ENCODE results near the gene ZBTB2.
"Not testable (repeated sequence)": the region's sequence is repeated elsewhere in the genome, so short reads cannot be mapped to it uniquely, and the experiment has no call there.

ZBTB2 gene

DNA sequence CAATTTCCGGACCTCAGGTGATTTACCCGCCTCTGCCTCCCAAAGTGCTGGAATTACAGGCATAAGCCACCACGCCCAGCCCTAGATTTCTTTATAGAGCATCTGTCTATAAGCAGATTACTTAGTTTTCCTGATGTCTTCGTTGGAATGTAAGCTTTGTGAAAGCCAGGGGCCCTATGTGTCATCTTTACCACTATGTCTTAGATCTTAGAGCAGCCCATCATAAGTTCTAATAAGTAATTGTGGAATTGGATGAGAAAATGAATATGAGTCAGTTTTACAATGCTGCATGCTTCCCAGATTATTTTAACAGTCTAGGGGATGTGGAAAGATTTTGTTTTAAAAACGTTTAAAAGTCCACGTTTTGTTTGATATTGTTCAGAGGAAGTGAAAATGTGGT is 9.1 kb upstream of the ZBTB2 start:
- DNase-seq (ENCODE audit: low spot score) = no peak

DNA sequence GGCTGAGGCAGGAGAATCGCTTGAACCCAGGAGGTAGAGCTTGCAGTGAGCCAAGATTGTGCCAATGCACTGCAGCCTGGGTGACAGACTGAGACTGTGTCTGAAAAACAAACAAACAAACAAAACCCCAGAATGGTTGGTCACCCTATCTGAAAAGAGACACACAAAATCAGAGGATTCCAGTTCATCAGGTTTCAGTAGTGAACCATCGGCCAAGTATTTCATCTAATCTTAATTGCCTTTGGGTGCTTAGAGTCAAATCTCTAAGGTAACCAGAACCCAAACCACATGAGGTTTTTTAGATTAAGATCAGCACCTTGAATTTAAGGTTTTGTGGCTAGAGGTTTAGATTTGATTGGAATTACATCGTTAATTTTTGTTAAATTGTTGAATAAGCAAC is 8.3 kb upstream of the ZBTB2 start:
- no peak for DNase-seq (ENCODE audit: low spot score)

DNA sequence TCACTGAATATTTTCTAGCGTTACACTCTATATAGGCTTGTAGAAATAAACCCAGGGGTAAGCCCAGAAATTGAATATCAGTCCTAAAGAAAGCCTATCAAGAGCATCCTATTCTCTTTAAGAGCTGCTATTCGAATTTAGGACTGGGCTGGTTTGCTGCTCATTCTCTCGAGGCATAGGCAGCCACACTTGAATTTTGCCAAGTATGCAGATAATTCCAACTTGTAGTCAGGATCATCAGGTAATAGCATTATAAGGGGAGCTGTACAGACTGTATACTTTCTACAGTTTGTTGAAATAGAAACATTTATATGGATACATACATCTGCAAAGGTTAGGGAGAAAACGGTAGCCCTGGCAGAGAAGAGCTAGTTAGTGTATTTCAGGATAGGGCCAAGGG is 2.1 kb upstream of the ZBTB2 start:
- DNase-seq (ENCODE audit: low spot score) = no peak

DNA sequence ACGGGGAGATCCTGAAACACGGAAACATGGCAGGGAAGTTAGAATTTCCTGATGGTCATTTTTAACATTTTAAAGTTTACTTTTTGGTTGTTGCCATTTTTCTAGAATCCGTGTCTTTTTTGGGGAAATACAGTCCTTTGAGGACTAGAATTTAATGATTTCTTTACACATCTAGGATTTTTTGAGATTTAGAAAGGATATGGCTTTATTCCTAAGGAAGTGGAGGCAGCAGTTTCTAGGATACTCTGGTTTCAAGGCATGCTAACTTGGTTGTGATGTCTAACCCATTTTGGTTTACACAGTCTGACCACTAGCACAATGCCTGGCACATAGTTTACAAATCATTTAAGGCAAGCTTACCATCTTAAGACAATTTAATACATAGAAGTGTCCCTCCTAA is 1.1 kb upstream of the ZBTB2 start:
- no peak for DNase-seq (ENCODE audit: low spot score)

DNA sequence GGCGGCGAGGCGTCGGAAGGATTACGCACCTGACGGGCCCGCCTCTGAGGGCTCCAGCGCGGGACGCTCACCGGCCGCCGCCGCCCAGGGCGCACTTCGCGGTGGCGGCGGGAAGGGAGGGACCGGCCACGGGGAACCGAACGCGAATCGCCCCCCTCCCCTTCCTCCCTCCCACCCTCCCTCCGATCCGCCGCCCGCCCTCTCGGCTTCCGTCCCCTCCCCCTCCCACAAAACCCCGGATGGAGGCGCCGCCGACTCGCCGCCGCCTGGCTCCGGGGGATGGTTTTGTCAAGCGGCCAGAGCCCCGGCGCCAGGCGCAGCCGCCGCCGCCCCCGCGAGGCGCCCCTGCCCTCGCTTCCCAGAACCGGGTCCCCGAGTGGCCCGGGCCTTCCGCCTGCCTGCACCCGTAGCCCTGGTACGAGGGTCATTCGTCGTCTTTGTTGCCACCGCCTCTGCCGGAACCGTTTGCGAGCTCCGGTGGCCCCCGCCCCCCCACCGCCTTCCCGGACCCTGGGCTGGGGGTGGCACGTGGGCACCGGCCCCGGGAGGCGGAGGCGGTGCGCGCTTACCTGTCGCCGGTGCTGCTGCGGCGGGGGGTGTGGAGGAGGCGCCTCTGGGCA is 398 bp downstream of the ZBTB2 start:
- no peak for DNase-seq (ENCODE audit: low spot score)

DNA sequence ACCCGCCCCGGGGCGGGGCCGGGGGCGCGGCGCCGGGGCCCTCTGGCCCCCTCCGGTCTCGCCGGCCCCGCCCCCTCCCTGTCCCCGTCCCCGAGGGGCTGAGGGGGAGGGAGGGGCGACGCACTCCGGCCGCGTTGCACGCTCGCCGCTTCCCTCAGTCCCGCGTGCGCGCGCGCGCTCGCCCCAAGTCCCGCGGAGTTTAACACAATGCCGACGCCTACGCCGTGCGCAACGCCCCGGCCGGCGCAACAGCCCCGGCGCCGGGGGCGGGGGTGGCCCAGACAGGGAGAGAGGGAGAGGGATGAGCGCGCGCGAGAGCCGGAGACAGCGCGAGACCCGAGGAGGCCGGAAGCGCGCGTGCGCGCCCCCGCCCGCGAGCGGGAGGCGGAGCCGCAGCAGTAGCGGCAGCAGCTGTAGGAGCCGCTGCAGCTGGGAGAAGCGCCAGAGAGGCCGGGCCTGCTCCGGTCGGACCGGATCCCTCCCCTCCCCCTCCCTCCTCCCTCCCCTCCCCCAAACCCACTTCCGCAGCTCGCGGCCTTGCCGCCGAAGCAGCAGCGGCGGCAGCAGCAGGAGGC is 996 bp downstream of the ZBTB2 start:
- DNase-seq (ENCODE audit: low spot score) = peak; percentile 95

DNA sequence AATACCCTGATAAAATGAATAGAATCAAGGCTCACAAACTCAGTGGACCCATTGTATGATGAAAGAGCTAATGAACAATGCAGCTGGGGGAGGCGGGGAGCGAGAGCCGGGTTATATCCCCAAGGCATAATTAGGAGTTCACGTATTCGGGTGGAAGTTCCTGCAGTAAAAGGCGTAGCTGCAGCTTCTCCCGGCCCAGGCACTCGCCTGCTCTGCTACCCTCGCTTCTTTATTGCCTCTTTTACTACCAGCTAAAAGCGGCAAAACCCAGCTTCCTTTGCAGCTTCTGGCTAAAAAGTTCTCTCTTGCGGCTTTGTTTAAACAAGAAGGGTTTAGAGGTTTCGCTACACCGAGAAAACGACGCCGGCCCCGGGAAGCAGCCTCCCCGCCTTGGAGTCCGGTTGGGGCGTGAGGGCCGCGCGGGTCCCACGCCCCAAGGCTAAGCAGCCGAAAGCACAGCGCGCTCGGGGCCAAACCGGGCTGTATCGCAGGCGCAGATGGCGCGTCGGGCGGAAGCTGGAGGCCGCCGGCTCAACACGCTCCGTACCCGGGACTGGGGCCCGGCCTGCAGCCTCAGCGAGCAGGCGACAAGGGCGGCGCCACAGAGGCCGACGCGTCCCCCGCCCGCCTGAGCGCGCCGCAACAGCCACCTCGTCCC is 1.6 kb downstream of the ZBTB2 start:
- peak; percentile 74 for DNase-seq (ENCODE audit: low spot score)

DNA sequence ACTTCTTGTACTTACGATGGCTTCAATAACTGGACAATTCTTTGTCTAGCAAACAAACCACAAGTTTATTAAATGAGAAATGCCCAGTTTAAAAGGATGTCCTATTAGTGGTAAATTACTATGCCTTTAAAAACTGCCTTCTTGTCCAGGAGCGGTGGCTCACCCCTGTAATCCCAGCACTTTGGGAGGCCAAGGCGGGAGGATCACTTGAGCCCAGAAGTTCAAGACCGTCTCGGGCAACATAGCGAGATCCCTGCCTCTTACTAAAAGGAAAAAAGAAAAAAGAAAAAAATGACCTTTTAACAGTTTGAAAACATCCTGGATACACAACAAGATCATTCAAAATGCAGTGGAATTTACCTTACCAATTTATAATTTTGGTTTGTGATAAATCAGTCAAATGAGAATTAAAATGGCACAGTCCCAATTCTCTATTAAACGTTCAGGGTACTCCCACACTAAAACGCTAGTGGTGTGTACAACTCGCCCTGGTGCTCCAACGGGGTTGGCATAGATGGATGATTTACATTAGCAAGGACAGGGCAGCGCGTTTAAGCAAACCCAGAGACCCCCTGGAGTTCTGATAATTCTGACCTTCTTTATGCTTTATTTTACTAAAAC is 2.3 kb downstream of the ZBTB2 start:
- DNase-seq (ENCODE audit: low spot score) = no peak

DNA sequence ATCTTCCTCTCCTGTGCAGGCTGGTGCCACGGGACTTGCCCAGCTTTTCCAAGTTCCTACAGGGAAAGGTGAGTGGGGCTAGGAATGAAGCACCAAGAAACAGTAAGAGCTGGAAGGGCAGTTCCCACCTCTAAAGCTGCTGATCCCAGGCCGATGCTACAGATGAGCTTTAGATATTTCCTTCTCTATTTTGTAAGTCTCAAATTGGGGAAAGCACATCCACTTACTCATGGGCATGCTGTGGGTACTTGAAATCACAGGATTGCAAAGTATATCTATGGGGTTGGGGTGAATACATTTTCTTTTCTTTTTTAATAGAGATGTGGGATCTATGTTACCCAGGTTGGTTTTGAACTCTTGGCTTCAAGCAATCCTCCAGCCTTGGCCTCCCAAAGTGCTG is 3.1 kb downstream of the ZBTB2 start:
- no peak for DNase-seq (ENCODE audit: low spot score)

DNA sequence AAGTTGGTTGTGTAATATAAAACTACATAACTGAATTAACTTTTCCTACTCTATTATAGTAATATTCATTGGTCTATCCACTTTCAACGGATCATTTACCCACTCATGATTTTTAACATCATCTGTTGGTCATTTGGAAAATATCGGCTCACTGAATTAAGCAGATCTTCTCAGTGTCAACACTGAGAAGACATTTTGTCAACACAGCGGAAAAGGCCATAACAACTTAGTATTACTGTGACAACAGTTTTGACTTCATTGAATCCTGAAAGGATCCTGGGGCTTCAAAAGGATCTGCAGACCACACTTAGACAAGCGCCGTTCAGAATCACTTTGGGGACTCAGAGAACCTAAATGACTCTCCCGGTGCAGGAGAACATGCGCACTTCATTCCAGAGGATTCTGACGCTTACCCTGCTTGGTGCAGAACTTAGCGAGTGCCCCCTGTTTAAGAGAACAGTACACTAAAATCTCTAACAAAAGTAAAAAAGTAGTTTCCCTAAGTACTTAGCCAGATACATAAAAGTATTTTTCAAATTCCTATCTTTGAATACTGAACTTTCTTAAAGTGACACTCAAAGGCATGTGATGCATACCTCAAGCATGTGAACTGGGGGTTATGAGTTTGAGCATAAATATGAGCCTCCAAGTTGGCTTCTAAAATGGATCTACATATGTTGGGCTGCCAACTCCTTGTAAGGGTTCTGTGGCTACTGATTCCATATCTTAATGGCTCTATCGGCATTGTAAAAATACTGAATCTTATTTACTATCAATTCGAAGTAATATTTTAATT is 4.0 kb downstream of the ZBTB2 start:
- no peak for DNase-seq (ENCODE audit: low spot score)

DNA sequence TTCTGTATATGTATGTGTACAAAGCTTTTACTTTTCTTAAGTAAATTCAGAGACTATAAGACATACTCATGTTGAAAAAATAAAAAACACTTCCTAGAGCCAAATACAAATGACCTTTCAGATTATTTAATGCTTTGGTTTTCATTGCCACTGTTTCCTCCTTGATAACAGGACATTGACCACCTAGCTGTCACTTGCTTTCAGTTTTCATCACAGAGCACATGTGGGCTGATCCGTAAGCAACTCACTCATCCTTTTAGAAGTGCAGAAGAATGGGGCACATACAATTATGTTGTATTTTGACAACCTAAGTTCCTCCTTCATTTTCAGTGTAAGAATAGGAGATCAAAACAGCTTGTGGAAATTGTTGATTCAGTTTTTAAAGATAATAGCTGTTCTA is 6.2 kb downstream of the ZBTB2 start:
- no peak for DNase-seq (ENCODE audit: low spot score)

DNA sequence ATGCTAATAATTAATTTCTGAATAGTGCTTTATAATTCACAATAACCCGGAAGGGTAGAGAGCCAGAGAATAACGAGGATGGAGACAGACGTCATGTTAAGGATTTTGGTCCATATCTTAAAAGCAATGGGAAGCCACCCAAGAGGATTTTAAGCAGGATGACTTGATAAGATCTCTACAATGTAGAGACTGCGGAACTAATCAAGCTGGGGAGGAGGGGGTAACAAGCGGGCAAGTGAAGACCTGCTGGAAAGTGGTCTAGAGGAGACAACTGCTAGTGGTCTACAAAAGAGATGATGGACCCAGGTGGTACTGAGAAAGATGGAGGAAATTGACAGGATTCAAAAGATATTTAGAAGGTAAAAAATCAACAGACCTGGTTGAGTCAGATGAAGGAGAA is 7.2 kb downstream of the ZBTB2 start:
- DNase-seq (ENCODE audit: low spot score) = no peak

DNA sequence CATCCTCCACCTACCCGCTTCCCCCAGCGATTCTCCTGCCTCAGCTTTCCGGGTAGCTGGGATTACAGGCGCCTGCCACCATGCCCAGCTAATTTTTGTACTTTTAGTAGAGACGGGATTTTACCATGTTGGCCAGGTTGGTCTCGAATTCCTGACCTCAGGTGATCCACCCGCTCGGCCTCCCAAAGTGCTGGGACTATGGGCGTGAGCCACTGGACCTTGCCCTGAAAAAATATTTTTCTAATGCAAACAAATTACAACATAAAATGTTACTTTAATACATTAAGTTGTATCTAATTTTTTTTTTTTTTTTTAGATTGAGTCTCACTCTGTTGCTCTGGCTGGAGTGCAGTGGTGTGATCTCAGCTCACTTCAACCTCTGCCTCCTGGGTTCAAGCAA is 8.7 kb downstream of the ZBTB2 start:
- DNase-seq (ENCODE audit: low spot score) = not testable (repeated sequence)

DNA sequence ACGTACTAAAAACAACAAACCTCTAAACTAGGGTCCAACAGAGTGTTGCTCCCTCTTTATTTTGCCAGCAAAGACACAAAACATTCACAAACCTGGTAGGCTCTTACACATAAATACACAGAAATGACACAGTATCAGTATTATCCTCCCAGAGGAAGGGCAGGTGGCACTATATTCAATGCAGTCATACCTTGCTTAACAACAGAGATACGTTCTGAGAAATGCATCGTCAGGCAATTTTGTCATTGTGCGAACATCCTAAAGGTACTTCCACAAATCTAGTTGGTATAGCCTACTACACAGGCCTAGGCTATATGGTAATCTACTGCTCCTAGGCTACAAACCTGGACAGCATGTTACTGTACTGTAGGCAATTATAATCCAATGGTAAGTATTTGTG is 9.6 kb downstream of the ZBTB2 start:
- DNase-seq (ENCODE audit: low spot score) = no peak

DNA sequence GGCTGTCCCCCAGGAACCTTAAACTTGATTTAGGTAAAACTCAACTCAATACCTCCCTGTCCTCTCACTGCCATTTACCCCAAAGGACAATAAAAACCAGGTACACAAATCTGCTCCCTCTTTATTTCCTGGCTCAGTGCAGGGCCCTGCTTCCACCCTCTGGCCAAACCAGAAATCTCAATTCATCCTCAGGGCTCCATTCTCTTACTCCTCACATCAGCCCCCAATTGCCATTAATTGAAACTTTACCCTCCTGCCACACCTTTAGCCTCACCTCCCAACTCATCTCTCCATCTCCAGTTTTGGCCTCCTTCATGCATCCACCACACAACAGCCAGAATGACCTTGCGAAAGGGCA is 10.5 kb downstream of the ZBTB2 start:
- DNase-seq (ENCODE audit: low spot score) = no peak

DNA sequence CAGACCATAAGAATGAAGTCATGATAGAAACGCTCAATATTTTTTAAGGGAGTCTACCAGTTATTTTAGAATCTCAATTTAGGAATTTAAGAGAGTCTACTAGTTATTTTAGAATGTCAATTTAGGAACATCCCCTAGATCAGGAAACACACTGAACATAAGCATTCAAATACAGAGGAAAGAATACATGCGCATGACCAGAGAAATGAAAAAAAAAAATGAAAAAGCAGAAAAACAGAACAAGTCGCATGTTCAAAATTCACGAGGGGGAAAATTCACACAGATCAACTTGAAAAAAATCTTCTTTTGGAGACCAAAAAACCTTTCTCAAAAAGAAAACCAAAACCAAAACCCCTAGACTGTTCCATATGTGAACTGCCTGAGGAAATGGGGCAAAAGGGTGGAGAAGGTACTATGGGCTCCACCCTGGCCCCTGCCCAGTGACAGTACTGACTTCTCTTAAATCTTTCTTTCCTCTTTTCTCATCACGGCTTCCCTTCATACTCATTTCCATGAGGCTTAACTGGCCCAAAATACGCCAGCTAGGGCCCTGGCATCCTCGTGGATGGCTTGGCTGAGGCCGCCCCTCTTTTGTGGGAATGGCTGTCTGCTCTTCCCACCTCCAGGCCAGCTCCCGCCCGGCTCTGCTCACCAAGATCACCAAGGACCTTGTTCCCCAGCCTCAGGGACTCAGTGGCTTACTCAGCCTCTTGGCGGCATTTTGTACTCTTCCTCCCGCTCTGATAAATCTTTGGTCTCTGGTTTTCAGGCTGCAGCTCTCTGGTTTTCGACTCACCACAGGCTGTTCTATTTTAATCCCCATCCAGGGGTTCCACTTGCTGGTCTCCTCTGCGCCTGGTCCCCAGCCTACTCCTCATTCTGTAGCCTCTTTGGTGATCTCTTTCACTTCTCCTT is 11.2 kb downstream of the ZBTB2 start:
- no peak for DNase-seq (ENCODE audit: low spot score)

DNA sequence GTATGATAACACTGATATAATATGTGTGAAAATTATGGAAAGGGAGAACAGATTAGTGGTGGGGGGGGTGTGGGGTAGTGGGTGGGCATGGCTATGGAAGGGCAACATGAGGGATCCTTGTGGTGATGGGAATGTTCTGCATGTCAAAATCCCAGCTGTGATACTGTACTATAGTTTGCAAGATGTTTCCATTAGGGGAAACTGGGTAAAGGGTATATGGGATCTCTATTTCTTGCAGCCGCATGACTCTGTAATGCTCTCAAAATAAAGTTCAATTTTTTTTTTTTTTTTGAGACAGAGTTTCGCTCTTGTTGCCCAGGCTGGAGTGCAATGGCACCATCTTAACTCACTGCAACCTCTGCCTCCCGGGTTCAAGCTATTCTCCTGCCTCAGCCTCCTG is 14.3 kb downstream of the ZBTB2 start:
- DNase-seq (ENCODE audit: low spot score) = no peak

DNA sequence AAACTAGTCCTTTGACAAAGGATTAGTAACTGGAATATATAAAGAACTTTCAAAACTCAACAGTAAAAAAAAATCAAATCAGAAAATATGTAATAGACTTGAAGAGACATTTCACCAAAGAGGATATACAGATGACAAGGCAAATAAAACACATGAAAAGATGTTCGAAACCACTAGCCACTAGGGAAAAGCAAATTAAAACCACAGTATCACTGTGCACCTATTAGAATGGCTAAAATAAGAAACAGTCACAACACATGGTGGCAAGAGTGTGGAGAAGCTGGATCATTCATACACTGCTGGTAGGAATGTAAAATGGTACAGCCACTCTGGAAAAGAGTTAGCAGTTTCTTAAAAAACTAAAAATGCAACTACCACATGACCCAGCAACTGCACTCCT is 14.9 kb downstream of the ZBTB2 start:
- no peak for DNase-seq (ENCODE audit: low spot score)

DNA sequence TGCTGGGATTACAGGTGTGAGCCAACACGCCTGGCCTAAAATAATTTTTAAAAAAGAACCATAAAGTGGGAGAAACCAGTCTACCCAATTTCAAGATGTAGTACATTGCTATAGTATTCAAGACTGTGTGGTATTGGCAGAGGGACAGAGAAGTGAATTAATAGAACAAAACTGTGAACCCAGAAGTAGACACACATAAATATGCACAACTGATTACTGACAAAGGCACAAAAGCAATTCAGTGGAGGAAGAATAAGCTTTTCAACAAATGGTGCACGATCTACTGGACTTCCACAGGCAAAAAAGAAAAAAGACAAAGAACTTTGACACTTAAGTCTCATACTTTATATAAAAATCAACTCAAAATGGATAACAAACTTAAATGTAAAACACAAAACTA is 15.5 kb downstream of the ZBTB2 start:
- no peak for DNase-seq (ENCODE audit: low spot score)

DNA sequence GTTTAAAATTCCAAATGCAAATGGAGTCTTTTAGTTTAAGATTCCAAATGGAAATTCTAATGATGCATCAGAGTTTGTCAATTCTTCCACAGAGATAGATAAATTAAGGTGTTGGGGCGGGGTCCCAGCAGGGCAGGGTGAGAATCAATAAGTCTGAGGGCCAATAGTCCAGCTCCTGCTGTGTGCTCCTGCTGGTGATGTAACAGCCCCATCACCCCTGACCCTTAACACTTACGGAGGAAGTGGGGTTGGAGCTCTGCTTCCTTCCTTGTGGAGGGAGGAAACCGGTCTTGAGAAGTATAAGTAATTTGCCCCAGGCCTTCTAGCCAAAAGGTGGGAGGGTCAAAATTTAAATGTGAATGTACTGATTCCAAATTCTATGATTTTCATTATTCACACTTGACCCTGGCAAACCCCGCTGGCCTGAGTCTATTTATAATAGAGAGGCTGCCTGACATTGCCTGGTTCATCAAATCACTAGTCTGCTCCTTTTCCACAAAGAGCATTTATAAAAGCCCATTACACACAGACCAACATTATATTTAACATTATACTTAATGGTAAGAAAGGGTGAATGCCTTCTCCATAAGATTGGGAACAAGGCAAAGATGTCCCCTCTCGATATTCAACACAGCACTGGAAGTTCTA is 17.2 kb downstream of the ZBTB2 start:
- no peak for DNase-seq (ENCODE audit: low spot score)

DNA sequence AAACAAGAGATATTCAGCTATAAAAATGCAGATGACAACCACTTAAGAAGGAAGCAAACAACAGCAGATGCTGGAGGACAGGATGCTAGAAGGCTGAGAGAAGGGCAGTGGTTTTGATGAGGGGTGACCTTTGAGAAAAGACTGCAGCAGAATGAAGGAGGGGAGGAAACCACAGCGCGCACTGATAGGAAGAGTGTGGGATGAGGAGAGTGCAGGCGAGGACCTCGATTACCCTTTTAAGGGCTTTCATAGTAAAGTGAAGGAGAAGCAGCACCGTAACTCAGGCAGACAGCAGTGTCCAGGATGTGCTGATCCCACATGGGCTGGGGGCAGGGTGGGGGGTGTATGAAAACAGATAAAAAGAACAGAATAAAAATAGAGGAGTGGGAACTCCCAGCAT is 19.2 kb downstream of the ZBTB2 start:
- no peak for DNase-seq (ENCODE audit: low spot score)

All from SW480 (cell line).